ENCODE measurements around the gene RXFP4. TPM values are rescaled to one million over a fixed set of nuclear protein-coding genes. Genes with fewer than 3 reads are reported as not detected.

Gene RXFP4
- total and polyA plus RNA-seq, 9 of the 15 experiments (the other 6 are each of a cell fraction or from before 2014, with no cell fraction given), result 0.64 TPM; not detected in 8

GRCh38 chr1:155978325-155978972, 37.0 kb downstream of the RXFP4 start, which contains the start of gene ARHGEF2:
ARHGEF2 (minus strand) TSS chr1:155978547; CDS start chr1:155978427, 120 bp downstream.
- peaks cover 8% of the 10 kb centered on the region; the same call in 1 of the 2 replicates for H4K20me1 ChIP-seq (replicated peaks; ENCODE audit: control insufficient read depth, insufficient read depth, low read length)
- no peaks in the 10 kb centered on the region for H3K9me3 ChIP-seq (replicated peaks; ENCODE audit: control insufficient read depth, insufficient read depth, low read depth, low read length)
- in situ Hi-C loops (cut with MboI), result no loop called here
- H3K4me3 ChIP-seq, result peak within 1 kb of the TSS; percentile 82
- CTCF ChIA-PET (ENCODE audit: low intra/inter-chr PET ratio), result no interaction called here
- H3K4me2 ChIP-seq (ENCODE audit: insufficient read depth, low read length), result peak within 1 kb of the TSS; percentile 97
- DNase-seq (ENCODE audit: extremely low read depth in 1 of 4, low spot score in 3 of 4) (peak; percentile 88 to 91 (median 89)), ATAC-seq (peak; percentile 65), FAIRE-seq (peak; percentile 40)
- H3K9me1 ChIP-seq (ENCODE audit: control insufficient read depth, insufficient read depth, low read length), result no peaks in the 10 kb centered on the region
- peaks cover 21% of the 10 kb centered on the region; the same call in 2 of the 3 replicates for H3K36me3 ChIP-seq (ENCODE audit: control insufficient read depth, insufficient read depth, low read length)
- BruUV-seq (replicated peaks), result no TSS peak
- intact Hi-C loops (cut with micrococcal nuclease), result no loop called here
- peak within 1 kb of the TSS; percentile 73 for H2AFZ ChIP-seq (ENCODE audit: low read depth, low read length)
- POLR2A ChIA-PET, result interaction anchor here (0.6 to 8.5 kb wide), 9 partner anchors 11 to 479 kb away, joined by 3 to 50 read pairs (median 3); no protein-coding TSS in a partner anchor
- H3K9ac ChIP-seq (ENCODE audit: insufficient read depth in 1 of 2, low read depth in 2 of 2, low read length in 2 of 2), result peak within 1 kb of the TSS; percentile 89 to 97
- no peaks in the 10 kb centered on the region for H3K27me3 ChIP-seq (ENCODE audit: control insufficient read depth in 2 of 2, insufficient read depth in 2 of 2, low read length in 2 of 2)
- peaks cover 58 to 75% of the 10 kb centered on the region in 2 experiments for H3K4me1 ChIP-seq (replicated peaks in 1 of 2; ENCODE audit: control insufficient read depth in 2 of 2, insufficient read depth in 2 of 2, low read length in 2 of 2)
- H3K27ac ChIP-seq (ENCODE audit: extremely low read depth, low read depth, low read length), result peak within 1 kb of the TSS; percentile 93
- peaks cover 88% of the 10 kb centered on the region for H3K79me2 ChIP-seq (ENCODE audit: control insufficient read depth, insufficient read depth, low read length)
- under 1% methylated on average over 27 of the region's 52 CpGs for WGBS (ENCODE audit: insufficient coverage, low coverage, missing lambda C conversion rate)
- TF ChIP-seq GABPB2 (CRISPR knock-in tag; conservative IDR thresholded peaks at IDR 0.05) (no peak), ZBTB11 (CRISPR knock-in tag; IDR thresholded peaks at IDR 0.05) (peak in 1 of 3 experiments; percentile 66; a peak in 2 of 6 replicates), JUND (IDR thresholded peaks at IDR 0.05; ENCODE audit: borderline replicate concordance, low read depth, low read length) (no peak), JUND (tag; IDR thresholded peaks at IDR 0.05; ENCODE audit: borderline replicate concordance, low read depth, low read length) (no peak), ZFX (CRISPR knock-in tag; IDR thresholded peaks at IDR 0.05) (peak; percentile 62; the same call in 1 of the 2 replicates), ZNF263 (CRISPR knock-in tag; IDR thresholded peaks at IDR 0.05; ENCODE audit: borderline replicate concordance) (peak; percentile 52), SRSF9 (IDR thresholded peaks at IDR 0.05; ENCODE audit: borderline replicate concordance, low read depth, low read length) (no peak), ZBTB12 (CRISPR knock-in tag; IDR thresholded peaks at IDR 0.05) (no peak), E2F3 (CRISPR knock-in tag; IDR thresholded peaks at IDR 0.05) (no peak), SLC30A9 (CRISPR knock-in tag; IDR thresholded peaks at IDR 0.05) (no peak), MTA1 (IDR thresholded peaks at IDR 0.05; ENCODE audit: borderline replicate concordance) (peak; percentile 29; the same call in 1 of the 2 replicates)
- TF ChIP-seq, protein P1, sequence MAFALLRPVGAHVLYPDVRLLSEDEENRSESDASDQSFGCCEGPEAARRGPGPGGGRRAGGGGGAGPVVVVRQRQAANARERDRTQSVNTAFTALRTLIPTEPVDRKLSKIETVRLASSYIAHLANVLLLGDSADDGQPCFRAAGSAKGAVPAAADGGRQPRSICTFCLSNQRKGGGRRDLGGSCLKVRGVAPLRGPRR (CRISPR knock-in tag; IDR thresholded peaks at IDR 0.05), result no peak
- TF ChIP-seq, protein P2, sequence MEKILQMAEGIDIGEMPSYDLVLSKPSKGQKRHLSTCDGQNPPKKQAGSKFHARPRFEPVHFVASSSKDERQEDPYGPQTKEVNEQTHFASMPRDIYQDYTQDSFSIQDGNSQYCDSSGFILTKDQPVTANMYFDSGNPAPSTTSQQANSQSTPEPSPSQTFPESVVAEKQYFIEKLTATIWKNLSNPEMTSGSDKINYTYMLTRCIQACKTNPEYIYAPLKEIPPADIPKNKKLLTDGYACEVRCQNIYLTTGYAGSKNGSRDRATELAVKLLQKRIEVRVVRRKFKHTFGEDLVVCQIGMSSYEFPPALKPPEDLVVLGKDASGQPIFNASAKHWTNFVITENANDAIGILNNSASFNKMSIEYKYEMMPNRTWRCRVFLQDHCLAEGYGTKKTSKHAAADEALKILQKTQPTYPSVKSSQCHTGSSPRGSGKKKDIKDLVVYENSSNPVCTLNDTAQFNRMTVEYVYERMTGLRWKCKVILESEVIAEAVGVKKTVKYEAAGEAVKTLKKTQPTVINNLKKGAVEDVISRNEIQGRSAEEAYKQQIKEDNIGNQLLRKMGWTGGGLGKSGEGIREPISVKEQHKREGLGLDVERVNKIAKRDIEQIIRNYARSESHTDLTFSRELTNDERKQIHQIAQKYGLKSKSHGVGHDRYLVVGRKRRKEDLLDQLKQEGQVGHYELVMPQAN (IDR thresholded peaks at IDR 0.05; ENCODE audit: borderline replicate concordance), result no peak; the same call in 1 of the 2 replicates
